ENCODE data around the gene CPN2. TPM values are rescaled to one million over a fixed set of nuclear protein-coding genes. Genes with fewer than 3 reads are reported as not detected.
A peak's percentile ranks its signal among the peaks of the same experiment; 100 is the strongest.

Gene CPN2
- total and polyA plus RNA-seq, 2 experiments from 2014 or later: 0.36 to 0.88 TPM

- no peaks in the 10 kb centered on the region for H3K36me3 ChIP-seq
- no peak overlapping the region for H3K27ac ChIP-seq
- peaks cover 10% of the 10 kb centered on the region for H3K4me1 ChIP-seq (ENCODE audit: low read depth)
- TF ChIP-seq CTCF (IDR thresholded peaks at IDR 0.05; ENCODE audit: low read depth, low read length): no peak
- H3K4me3 ChIP-seq: no peak overlapping the region
- H3K9me3 ChIP-seq (ENCODE audit: low read depth): no peaks in the 10 kb centered on the region
- H3K27me3 ChIP-seq: peaks cover 13% of the 10 kb centered on the region
- no peak for DNase-seq (ENCODE audit: low read depth in 1 of 2, low spot score in 1 of 2)
These were observed 10.2 kb downstream of the CPN2 start for GRCh38 chr3:194340757-194341400.

- no peaks in the 10 kb centered on the region for H3K36me3 ChIP-seq
- DNase-seq (ENCODE audit: low read depth in 1 of 2, low spot score in 1 of 2): no peak
- peaks cover 13% of the 10 kb centered on the region for H3K27me3 ChIP-seq
- no peak overlapping the region for H3K27ac ChIP-seq
- H3K9me3 ChIP-seq (ENCODE audit: low read depth): no peaks in the 10 kb centered on the region
- TF ChIP-seq CTCF (IDR thresholded peaks at IDR 0.05; ENCODE audit: low read depth, low read length): no peak
- H3K4me1 ChIP-seq (ENCODE audit: low read depth): peaks cover 10% of the 10 kb centered on the region
- no peak overlapping the region for H3K4me3 ChIP-seq
These were observed 11.3 kb downstream of the CPN2 start for GRCh38 chr3:194339840-194340239.

GRCh38 chr3:194339356-194339755 is 11.8 kb downstream of the CPN2 start:
- no peak overlapping the region for H3K27ac ChIP-seq
- no peak overlapping the region for H3K4me3 ChIP-seq
- no peaks in the 10 kb centered on the region for H3K9me3 ChIP-seq (ENCODE audit: low read depth)
- peak; percentile 10 for TF ChIP-seq CTCF (IDR thresholded peaks at IDR 0.05; ENCODE audit: low read depth, low read length)
- H3K36me3 ChIP-seq: no peaks in the 10 kb centered on the region
- H3K27me3 ChIP-seq: peaks cover 13% of the 10 kb centered on the region
- DNase-seq (ENCODE audit: low read depth in 1 of 2, low spot score in 1 of 2): no peak
- H3K4me1 ChIP-seq (ENCODE audit: low read depth): peaks cover 10% of the 10 kb centered on the region

GRCh38 chr3:194337965-194338753 is 13.0 kb downstream of the CPN2 start:
- no peak overlapping the region for H3K4me3 ChIP-seq
- H3K9me3 ChIP-seq (ENCODE audit: low read depth): no peaks in the 10 kb centered on the region
- no peak for TF ChIP-seq CTCF (IDR thresholded peaks at IDR 0.05; ENCODE audit: low read depth, low read length)
- peaks cover 10% of the 10 kb centered on the region for H3K4me1 ChIP-seq (ENCODE audit: low read depth)
- peak in 1 of 2 donors; percentile 57 for DNase-seq (ENCODE audit: low read depth in 1 of 2, low spot score in 1 of 2)
- no peaks in the 10 kb centered on the region for H3K36me3 ChIP-seq
- peaks cover 12% of the 10 kb centered on the region for H3K27me3 ChIP-seq
- H3K27ac ChIP-seq: no peak overlapping the region

GRCh38 chr3:194336601-194337355 is 14.3 kb downstream of the CPN2 start:
- Histone ChIP-seq H3K36me3 (no peaks in the 10 kb centered on the region), H3K4me3 (no peak overlapping the region), H3K4me1 (ENCODE audit: low read depth) (peaks cover 10% of the 10 kb centered on the region), H3K9me3 (ENCODE audit: low read depth) (no peaks in the 10 kb centered on the region), H3K27ac (no peak overlapping the region), H3K27me3 (peaks cover 7% of the 10 kb centered on the region)
- TF ChIP-seq CTCF (IDR thresholded peaks at IDR 0.05; ENCODE audit: low read depth, low read length): no peak
- DNase-seq (ENCODE audit: low read depth in 1 of 2, low spot score in 1 of 2): no peak

Data from cardiac muscle cell (in vitro differentiated cells and primary cell).